Mucosa of gallbladder (tissue), 1 donor: Measurements from ENCODE around the gene DNAAF5. TPM values are rescaled to one million over a fixed set of nuclear protein-coding genes. Genes with fewer than 3 reads are reported as not detected.

Source experiments
- DNase-seq: peaks from one replicate; pipeline ENCODE4 v3.0.0-alpha.2; 2020; ENCODE audit warnings: low spot score
- total RNA-seq: library from RNA; stranded (reverse); gene quantifications from one replicate; pipeline ENCODE4 v1.2.1, GENCODE V29; 2021
- donor health status: DM: no; HTN: no; CAD: no.

DNAAF5 gene
- total RNA-seq: 30.9 TPM

GRCh38 chr7:726084-726853, at the start of gene DNAAF5:
TSS of gene DNAAF5 (plus strand) at chr7:726699. CDS start at chr7:726721, 22 bp downstream.
- DNase-seq: peak; percentile 88

DNA sequence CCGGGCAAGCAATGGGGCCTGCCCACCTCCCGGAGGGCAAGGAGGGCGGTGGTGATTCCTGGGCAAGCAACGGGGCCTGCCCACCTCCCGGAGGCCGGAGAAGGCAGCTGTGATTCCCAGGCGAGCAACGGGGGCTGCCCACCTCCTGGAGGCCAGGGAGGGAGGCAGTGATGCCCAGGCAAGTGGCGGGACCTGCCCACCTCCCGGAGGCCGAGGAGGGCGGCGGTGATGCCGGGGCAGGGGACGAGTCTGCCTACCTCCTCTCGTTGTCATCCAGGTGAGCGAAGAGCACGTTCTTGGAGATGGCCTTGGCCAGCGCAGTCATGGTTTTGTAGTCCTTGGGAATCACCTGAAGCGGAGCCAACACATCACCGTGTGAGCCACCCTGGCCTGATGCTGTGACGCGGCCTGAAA, 49.5 kb upstream of the DNAAF5 start:
- no peak for DNase-seq

DNA sequence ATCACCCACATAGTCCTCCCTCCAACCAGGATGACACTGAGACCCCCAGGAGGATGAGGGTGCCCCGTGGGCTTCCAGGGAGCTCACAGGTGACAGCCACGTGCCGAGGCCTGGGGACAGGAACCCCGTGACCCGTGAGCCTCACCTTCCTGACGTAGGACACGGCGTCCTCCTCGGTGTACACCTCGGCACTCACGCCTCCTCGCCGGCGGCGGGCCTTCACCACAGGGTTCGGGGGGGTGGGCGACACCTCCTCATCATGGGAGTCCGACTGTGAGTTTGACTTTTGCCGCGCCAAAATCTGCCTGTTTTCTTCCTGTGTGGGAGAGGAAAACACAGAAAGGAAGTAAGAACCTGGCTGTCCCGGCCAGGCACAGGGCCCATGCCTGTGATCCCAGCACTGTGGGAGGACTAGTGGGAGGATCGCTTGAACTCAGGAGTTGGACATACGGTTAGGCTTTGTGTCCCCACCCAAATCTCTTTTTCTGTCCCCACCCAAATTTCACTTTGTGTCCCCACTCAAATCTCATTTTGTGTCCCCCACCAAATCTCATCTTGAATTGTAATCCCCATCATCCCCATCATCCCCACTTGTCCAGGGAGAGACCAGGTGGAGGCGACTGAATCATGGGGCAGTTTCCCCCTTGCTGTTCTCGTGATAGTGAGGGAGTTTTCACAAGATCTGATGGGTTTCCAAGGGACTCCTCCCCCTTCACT, 45.9 kb upstream of the DNAAF5 start:
- no peak for DNase-seq

- no peak for DNase-seq
Observed at GRCh38 chr7:681551-682307, 44.8 kb upstream of the DNAAF5 start.

DNA sequence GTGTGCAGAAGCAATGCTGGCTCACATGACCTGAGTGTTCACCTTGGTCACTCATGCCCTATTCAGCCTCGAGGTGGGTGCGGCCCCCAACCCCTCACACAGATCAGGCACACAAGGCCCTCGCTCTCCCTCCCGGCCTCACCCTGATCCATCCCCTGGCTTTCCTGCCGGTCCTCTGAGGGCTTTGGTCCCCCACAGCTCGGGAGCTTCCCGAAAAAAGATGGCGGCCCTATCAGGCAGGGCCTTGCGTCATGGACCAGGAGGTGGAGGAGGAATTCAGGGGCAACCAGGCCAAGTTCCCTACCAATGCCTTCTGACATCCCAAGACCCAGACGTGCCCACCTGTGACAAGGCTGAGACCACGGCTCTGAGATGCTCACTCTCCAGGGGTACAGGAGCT, 43.7 kb upstream of the DNAAF5 start:
- no peak for DNase-seq

DNA sequence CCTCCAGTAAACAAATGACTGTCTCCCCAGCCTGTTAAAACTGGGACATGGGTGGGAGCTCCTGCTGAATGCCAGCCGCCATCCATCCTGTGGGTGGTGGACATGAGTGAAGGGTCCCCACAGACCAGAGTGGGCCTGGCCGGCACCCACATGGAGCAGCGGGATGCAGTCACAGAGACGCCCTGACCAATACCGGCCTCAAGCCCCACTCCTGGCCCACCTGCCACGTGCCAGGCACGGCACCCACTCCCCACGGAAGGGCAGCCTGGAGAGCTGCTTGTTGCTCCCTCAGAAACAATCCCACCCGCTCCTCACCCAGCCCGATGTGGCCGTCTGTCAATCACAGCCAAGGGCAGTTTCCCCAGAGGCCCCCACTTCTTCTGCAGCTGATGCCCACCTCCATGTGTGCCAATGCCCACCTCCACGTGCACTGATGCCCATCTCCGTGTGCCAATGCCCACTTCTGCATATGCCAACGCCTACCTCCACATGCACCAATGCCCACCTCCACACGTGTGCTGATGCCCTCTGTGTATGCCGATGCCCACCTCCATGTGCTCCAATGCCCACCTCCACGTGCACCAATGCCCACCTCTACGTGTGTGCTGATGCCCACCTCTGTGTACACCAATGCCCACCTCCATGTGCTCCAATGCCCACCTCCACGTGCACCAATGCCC, 42.8 kb upstream of the DNAAF5 start:
- DNase-seq: no peak

GRCh38 chr7:684416-684815, 42.1 kb upstream of the DNAAF5 start:
- DNase-seq: no peak

DNA sequence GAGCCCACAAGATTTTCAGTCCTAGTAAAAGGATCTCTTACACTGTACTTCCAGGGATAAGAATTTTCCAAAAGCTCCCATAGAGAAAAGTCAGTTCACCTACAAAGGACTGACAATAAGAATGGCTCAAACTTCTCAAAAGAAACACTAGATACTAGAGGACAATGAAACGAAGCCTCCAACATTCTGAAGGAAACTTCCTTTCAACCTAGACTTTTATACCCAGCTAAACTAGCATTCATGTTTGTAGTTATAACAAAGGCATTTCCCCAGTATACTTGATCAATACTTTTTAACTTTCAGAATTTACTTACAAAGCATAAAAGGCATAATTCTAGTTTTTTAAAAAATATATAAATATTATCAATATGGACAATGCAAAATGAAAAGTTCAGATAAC, 41.0 kb upstream of the DNAAF5 start:
- DNase-seq: no peak

DNA sequence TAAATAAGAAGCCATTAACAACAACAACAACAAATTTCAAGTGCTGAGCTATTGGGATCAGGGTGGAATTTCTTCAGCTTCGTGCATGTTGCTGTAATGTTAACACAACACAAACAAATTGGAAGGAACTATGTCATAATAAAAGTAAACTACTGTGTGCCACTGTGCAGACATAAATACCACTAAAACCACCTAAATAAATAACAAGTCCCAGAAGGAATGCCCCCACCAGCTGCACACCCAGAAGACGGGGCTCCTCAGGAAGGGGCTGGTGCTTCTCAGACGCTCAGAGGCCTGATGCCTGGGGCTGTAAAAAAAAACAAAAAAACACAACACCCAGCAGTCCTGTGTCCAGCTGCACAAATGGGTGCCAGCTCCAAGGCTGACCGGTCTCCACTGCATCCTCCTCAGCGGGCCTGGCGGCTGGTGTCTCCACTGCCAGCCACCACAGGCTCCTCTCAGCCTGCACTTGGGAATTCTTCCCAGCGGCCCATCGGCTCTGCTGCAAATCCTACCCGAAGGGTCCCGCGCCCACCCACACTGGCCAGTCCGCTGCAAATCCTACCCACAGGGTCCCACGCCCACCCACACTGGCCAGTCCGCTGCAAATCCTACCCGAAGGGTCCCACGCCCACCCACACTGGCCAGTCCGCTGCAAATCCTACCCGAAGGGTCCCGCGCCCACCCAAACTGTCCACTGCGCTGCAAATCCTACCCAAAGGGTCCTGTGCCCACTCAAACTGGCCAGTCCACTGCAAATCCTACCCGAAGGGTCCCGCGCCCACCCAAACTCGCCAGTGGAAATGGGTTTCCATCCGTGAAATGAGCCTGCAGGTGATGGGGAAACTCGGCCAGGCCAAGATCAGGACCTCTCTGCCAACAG, 35.8 kb upstream of the DNAAF5 start:
- no peak for DNase-seq

GRCh38 chr7:691361-692045, 35.0 kb upstream of the DNAAF5 start:
- DNase-seq: no peak

- DNase-seq: no peak
Observed at GRCh38 chr7:693280-693679, 33.2 kb upstream of the DNAAF5 start.

GRCh38 chr7:696426-696811, 30.1 kb upstream of the DNAAF5 start:
- no peak for DNase-seq

GRCh38 chr7:696812-697551, 29.5 kb upstream of the DNAAF5 start:
- no peak for DNase-seq

DNA sequence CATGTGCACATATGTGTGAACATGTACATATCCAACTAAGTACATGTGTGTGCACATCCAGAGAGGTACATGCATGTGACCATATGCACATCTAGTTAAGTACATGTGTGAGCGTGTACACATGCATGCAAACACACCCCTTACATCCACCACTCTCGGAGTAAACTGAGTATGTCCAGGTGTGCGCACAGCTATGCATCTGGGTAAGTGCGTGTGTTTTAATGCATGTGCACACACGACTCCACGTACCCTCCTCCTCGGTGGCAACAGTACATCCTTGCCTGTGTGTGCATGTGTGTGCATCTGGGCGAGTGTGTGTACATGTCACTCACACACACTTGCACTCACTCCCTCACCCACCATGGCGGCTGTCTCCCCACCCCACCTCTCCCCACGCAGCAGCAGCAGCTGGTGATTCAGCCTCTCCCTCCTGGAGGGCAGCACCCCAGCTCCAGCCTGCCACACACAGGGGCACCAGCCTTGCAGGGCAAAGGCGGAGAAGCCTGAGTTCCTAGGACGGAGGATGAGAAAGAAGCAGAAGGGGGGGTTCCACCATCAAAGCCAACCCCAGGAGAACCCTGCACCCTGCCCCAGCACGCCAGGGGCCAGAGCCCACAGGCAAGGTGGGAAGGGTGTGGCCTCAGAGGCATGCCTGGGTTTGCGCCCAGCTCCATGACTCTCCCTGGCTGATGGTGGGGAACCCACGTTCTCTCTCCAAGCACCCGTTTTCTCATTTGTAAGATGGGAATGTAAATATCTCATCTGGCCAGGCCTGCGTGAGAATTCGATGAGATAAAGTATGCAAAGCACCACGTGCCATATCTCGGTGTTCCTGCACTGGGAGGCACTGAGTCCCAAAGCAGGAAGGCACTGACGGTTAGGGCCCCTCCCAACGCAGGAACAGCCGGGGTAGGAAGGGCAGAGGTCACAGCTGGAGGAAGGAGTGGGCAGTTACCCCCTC, 27.7 kb upstream of the DNAAF5 start:
- DNase-seq: no peak

DNA sequence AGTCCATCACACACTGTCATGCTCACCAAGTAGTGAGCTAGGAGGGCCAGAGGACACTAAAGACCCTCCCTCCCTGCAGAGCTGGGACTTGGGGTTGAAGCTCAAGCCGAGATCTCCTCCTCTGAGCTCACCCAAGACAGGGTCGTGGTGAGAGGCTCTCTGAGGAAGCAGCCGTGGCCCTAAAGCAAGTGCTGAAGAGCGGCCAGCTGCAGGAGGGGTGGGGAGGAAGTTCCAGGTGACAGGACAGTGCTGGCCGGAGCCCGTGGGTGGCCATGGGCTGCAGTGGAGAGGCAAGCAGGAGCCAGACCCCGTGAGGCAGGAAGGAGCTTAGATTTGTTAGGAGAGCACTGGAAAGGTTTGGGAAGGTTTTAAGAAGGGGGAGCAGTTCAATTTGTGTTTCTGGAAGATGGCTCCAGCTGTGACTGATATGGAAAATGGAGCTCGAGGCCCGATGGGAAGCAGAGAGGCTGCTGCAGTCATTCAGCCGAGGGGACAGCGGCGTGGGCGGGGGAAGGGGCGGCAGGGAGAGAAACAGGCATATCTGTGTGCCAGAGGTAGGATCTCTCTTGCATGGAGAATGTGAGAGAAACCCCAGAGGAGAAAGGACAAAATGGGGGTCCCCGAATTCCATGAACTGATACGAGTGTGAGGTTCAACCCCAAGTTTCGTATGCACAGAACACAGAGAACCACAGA, 26.9 kb upstream of the DNAAF5 start:
- no peak for DNase-seq

DNA sequence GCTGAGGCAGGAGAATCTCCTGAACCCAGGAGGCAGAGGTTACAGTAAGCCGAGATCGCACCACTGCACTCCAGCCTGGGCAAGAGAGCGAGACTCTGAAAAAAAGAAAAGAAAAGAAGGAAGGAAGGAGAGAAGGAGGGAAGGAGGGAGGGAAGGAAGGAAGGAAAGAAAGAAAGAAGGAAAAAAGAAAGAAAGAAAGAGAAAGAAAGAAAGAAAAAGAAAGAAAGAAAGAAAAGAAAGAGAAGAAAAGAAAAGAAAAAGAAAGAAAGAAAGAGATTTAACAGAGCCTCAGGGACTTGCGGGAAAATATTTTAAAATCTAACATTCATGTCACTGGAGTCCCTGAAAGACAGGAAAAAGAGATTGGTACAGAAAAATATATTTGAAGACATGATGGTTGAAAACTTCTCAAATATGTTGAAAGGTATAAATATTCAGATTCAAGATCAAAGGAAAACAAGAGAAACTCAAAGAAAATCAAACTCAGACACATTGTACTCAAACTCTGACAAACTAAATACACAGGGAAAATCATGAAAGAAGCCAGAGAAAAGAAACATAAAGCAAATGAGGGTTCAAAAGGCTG, 25.3 kb upstream of the DNAAF5 start:
- no peak for DNase-seq

DNA sequence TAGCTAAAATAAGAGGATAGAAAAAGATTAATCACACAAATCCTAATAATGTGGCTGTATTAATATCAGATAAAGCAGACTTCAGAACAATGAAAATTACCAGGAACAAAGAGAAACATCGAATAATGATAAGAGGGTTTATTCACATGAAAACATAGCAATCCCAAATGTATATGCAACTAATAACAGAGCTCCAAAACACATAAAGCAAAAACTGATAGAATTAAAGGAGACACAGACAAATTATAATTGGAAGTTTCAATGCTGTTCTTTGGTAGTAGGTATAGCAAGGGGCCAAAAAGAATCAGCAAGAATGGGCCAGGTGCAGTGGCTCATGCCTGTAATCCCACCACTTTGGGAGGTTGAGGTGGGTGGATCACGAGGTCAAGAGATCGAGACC, 23.4 kb upstream of the DNAAF5 start:
- DNase-seq: no peak

DNA sequence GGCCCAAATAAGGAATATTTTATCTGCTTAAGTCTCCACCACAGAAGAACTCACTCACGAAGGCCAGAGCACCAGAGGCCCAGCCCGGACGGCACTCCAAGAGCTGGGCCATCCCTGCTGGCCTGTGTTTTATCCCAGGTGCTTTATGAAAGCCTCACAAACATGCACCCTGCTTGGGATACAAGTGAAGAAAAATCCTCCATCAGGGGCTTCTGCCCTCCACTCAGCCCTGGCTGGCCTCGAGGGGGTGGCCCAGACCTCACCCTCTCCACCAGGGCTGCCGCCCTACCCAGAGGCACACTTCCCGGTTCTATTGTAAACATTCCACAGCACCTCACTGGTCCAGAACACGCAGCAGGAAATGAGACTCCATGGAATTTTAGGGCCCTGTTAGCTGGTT, 19.8 kb upstream of the DNAAF5 start:
- no peak for DNase-seq
